WERI-Rb-1 (cell line): Measurements from ENCODE around the gene RFK.

Experiments used
- DNase-seq: peaks from one replicate; pipeline ENCODE4 v3.0.0-alpha.2; 2020
- H3K27ac ChIP-seq: fragments of 250-450 bp; sonication (Bioruptor Pico); 2 replicates; pipeline ENCODE4 v1.5.1; 2020; ENCODE audit warnings: mild to moderate bottlenecking, moderate library complexity
- H3K27me3 ChIP-seq: fragments of 250-450 bp; sonication (Bioruptor Pico); 2 replicates; pipeline ENCODE4 v1.5.1; 2021; ENCODE audit warnings: mild to moderate bottlenecking, low read depth, moderate library complexity; ENCODE audit not compliant: insufficient read depth, severe bottlenecking
- H3K36me3 ChIP-seq: fragments of 250-450 bp; sonication (Bioruptor Pico); 2 replicates; pipeline ENCODE4 v1.5.1; 2020; ENCODE audit warnings: mild to moderate bottlenecking, moderate library complexity
- H3K4me3 ChIP-seq: 2 replicates; pipeline ENCODE4 v1.5.1; 2011; ENCODE audit warnings: low read depth, mild to moderate bottlenecking, control low read depth, low read length
- H3K9me3 ChIP-seq: fragments of 250-450 bp; sonication (Bioruptor Pico); 2 replicates; pipeline ENCODE4 v1.5.1; 2021; ENCODE audit warnings: mild to moderate bottlenecking, moderate library complexity; ENCODE audit not compliant: severe bottlenecking
- CTCF ChIP-seq: IDR thresholded peaks from 2 replicates; pipeline ENCODE4 v1.5.1; 2011; ENCODE audit warnings: low read depth, mild to moderate bottlenecking, control low read depth, inconsistent platforms, low read length

Gene RFK

DNA sequence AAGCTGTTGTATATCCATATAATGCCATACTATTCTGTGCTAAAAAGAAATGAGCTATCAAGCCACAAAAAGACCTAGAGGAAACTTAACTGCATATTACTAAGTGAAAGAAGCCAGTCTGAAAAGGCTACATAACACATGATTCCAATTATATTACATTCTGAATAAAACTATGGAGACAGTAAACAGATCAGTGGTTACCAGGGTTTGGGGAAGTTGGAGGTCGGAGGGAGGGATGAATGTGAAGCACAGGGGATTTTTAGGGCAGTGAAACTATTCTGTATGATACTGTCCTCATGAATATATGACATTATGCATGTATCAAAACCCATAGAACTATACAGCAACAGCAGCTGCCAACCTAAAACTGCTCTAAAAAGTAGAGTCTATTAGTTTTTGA lies 5.6 kb upstream of the RFK start:
- H3K27me3 ChIP-seq = no peaks in the 10 kb centered on the region
- no peaks in the 10 kb centered on the region for H3K9me3 ChIP-seq
- no peak for TF ChIP-seq CTCF
- H3K4me3 ChIP-seq = no peak overlapping the region
- no peaks in the 10 kb centered on the region for H3K36me3 ChIP-seq
- no peak for DNase-seq
- no peak overlapping the region for H3K27ac ChIP-seq

DNA sequence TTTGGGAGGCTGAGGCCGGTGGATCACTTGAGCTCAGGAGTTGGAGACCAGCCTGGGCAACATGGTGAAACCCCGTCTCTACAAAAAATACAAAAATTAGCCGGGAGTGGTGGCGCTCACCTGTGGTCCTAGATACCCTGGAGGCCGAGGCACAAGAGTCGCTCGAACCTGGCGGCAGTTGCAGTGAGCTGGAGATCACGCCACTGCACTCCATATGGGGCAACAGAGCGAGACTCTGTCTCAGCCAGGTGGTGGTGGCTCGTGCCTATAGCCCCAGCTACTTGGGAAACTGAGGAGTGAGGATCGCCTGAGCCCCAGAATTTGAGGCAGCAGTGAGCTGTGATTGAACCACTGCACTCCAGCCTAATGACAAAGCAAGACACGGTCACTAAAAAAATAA lies 2.4 kb upstream of the RFK start:
- Histone ChIP-seq H3K4me3 (no peak overlapping the region), H3K9me3 (no peaks in the 10 kb centered on the region), H3K36me3 (peaks cover 6% of the 10 kb centered on the region), H3K27me3 (no peaks in the 10 kb centered on the region), H3K27ac (no peak overlapping the region)
- no peak for TF ChIP-seq CTCF
- DNase-seq = no peak

DNA sequence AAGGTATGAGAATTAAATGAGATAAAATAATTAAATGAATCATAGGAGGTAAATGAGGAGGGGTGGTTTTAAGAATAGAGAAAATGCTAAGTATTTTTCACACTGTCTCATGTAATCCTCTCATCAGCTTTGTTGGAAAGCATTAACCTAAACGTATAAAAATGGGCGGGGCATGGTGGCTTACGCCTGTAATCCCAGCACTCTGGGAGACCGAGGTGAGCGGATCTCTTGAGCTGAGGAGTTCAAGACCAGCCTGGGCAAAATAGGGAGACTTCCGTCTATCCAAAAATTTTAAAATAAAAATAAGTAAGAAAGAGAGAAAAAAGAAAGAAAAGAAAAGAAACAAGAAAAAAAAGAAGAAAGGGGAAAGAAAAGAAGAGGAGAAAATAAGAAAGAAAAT lies 1.9 kb upstream of the RFK start:
- DNase-seq = peak; percentile 81
- Histone ChIP-seq H3K27ac (no peak overlapping the region), H3K27me3 (no peaks in the 10 kb centered on the region), H3K36me3 (peaks cover 9% of the 10 kb centered on the region), H3K4me3 (no peak overlapping the region; the same call in 1 of the 2 replicates), H3K9me3 (no peaks in the 10 kb centered on the region)
- TF ChIP-seq CTCF = no peak

GRCh38 chr9:76395381-76395780 lies 1.2 kb upstream of the RFK start:
- no peaks in the 10 kb centered on the region for H3K9me3 ChIP-seq
- DNase-seq = peak; percentile 11
- peak overlapping the region; percentile 90 for H3K27ac ChIP-seq
- H3K4me3 ChIP-seq = peak overlapping the region; percentile 77
- H3K27me3 ChIP-seq = no peaks in the 10 kb centered on the region
- no peak for TF ChIP-seq CTCF
- H3K36me3 ChIP-seq = peaks cover 9% of the 10 kb centered on the region

- no peaks in the 10 kb centered on the region for H3K9me3 ChIP-seq
- H3K36me3 ChIP-seq = peaks cover 9% of the 10 kb centered on the region
- peak overlapping the region; percentile 90 for H3K27ac ChIP-seq
- no peak for TF ChIP-seq CTCF
- DNase-seq = peak; percentile 75
- peak overlapping the region; percentile 77 for H3K4me3 ChIP-seq
- no peaks in the 10 kb centered on the region for H3K27me3 ChIP-seq
These were observed 680 bp upstream of the RFK start for GRCh38 chr9:76394960-76395252.

- no peak overlapping the region for H3K4me3 ChIP-seq
- no peaks in the 10 kb centered on the region for H3K9me3 ChIP-seq
- no peak for TF ChIP-seq CTCF
- H3K27ac ChIP-seq = no peak overlapping the region
- H3K27me3 ChIP-seq = no peaks in the 10 kb centered on the region
- no peak for DNase-seq
- peaks cover 13% of the 10 kb centered on the region for H3K36me3 ChIP-seq
These were observed 3.6 kb downstream of the RFK start for GRCh38 chr9:76390656-76391055.
